Liver (tissue), 3 donors: ENCODE measurements around the gene C10orf120.

Experiments
- CTCF ChIP-seq: fragments of 150-350 bp; IDR thresholded peaks from 2 replicates; pipeline ENCODE4 v1.5.1; 2017; ENCODE audit warnings: improper control_type of control experiment, low read depth, low read length; ENCODE audit not compliant: missing input control
- GABPA ChIP-seq, 2 donors: IDR thresholded peaks in 1 of 2; conservative IDR thresholded peaks in 1 of 2; 2 replicates each; pipeline ENCODE4 v1.6.1; 2016; ENCODE audit warnings: antibody characterized with exemption in 2 of 2, mild to moderate bottlenecking in 1 of 2, moderate library complexity in 1 of 2
- HNF4A ChIP-seq, 2 donors: conservative IDR thresholded peaks; 2 replicates each; pipeline ENCODE4 v1.6.1; 2016; ENCODE audit warnings: antibody characterized with exemption in 2 of 2, mild to moderate bottlenecking in 2 of 2
- donor health status: healthy.
- donor health status: healthy.

GRCh38 chr10:122671355-122671754 lies 28.3 kb downstream of the C10orf120 start:
- TF ChIP-seq HNF4A (conservative IDR thresholded peaks at IDR 0.05): no peak
- TF ChIP-seq CTCF: no peak
- TF ChIP-seq GABPA (IDR thresholded peaks at IDR 0.05 in 1 of 2, conservative IDR thresholded peaks at IDR 0.05 in 1 of 2): no peak
